ENCODE data around the gene CABS1.

DNA sequence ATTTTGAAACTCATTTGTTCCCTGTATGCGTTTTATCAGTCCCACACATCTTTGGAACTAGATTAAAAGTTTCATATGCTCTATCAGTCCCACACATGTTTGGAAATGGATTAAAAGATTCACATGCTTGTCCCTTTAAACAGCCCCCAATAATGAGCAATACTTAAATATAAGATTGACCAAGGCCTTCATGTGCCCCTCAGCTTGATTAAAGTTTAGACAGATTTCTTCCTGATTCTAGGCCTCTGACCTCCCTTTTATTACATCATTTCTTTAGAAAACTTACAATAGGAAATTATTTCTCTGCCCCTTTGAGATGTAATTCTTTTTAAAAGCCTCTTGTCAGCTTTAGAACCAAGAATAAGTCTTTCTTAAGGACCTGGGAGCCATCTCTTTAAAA, 31.7 kb upstream of the CABS1 start:
- TF ChIP-seq, protein P1, sequence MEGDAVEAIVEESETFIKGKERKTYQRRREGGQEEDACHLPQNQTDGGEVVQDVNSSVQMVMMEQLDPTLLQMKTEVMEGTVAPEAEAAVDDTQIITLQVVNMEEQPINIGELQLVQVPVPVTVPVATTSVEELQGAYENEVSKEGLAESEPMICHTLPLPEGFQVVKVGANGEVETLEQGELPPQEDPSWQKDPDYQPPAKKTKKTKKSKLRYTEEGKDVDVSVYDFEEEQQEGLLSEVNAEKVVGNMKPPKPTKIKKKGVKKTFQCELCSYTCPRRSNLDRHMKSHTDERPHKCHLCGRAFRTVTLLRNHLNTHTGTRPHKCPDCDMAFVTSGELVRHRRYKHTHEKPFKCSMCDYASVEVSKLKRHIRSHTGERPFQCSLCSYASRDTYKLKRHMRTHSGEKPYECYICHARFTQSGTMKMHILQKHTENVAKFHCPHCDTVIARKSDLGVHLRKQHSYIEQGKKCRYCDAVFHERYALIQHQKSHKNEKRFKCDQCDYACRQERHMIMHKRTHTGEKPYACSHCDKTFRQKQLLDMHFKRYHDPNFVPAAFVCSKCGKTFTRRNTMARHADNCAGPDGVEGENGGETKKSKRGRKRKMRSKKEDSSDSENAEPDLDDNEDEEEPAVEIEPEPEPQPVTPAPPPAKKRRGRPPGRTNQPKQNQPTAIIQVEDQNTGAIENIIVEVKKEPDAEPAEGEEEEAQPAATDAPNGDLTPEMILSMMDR (IDR thresholded peaks at IDR 0.05) = no peak
- TF ChIP-seq EZH2 (IDR thresholded peaks at IDR 0.05) = no peak
